HG02763 (cell line): ENCODE results near the gene RHAG.

Experiments used
- ATAC-seq: cut with Tn5 transposase; IDR thresholded peaks from one replicate; pipeline ENCODE4 v1.9.1; 2021; ENCODE audit warnings: mild to moderate bottlenecking, moderate library complexity; ENCODE audit not compliant: unreplicated experiment

RHAG gene

DNA sequence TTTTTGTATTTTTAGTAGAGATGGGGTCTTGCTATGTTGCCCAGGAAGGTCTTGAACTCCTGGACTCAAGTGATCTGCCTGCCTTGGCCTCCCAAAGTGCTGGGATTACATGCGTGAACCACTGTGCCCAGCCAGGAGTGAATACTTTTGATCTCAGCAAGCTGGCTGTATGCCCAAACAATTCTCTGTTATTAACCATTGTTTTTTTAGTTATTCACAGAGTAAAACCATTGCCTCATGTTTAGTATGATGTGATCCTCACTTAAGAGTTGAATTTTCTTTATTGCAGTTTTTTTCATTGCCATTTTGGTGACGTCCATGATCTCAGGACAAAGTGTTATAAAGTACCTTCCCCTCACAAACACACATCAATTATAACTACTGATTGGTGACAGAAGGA lies 71.4 kb downstream of the RHAG start:
- no peak for ATAC-seq

DNA sequence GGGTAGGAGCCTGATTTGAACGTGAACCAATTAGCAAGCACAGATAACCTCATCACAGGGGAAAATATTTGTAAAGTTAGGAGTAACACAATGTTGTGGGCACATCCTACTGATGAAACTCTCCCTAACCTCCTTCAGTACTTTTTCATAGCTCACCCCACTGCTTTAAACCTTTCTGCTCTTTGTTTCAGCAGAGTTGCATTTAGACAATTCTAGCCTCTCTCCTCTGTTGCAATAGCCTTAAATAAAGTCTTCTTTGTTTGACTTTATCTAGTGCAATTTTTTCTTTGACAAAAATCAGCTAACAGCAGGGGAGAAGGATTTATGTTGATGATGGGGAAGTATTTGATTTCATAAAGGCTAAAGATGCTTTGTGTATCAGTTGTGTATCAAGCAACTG lies 72.1 kb downstream of the RHAG start:
- ATAC-seq, result no peak

DNA sequence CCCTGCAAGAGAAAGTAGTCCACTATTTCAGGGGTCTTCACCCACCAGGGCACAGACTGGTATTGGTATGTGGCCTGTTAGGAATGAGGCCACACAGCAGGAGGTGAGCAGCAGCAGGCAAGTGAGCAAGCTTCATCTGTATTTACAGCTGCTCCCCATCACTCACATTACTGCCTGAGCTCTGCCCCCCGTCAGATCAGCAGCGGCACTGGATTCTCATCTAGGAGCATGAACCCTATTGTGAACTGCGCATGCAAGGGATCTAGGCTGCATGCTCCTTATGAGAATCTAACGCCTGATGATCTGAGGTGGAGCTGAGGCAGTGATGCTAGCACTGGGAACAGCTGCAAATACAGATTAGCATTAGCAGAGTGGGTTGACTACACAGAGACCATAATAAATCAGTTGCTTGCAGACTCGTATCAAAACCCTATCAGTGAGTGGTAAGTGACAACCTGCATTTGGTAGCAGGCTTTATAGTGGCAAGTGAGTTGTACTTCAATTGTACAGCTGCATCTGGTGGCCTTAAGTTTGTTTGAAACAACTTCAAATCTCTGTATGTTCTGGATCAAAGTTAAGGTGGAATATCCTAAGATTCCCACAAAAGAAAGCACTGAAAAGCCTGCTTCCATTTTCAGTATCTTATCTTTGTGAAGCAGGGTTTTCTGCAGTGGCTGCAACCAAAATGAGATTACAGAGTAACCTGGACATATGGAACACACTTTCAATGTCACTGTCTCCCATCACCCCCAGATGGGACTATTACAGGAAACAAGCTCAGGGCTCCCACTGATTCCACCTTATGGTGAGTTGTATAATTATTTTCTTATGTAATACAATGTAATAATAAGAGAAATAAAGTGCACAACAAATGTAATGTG lies 73.4 kb downstream of the RHAG start:
- ATAC-seq, result no peak

DNA sequence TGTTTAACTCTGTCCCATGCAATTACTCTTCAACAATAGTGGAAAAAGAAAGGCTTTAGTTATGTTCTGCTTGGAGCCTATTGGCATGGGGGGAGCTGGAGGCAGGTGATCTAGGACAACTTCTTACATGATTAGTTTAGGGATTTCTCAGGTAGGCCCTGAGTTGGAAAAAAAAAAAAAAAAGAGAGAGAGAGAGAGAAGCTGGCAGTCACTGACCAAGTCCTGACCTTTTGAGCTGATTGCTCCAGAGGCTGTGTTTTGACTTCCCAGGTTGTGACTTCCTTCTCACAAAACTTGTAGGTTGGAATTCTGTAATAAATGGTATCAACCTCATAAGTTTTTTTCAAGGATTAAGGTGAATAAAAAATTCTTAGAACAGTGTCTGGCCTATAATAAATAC lies 78.4 kb downstream of the RHAG start:
- no peak for ATAC-seq

DNA sequence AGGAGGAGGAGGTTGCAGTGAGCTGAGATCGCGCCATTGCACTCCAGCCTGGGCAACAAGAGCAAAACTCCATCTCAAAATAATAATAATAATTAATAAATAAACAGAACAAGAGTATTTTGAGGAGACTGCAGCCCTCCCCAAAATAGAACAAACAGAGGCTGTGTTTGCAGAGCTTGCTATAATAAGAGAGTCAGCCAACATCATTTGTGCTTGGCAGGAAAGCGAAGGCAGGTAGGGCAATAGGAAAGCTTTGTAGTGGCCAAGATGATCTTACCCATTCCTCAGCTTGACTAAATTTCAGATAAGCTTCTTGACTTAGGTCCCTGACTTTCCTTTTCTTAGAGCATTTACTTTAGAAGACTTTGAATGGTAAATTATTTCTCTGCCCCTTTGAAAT lies 79.5 kb downstream of the RHAG start:
- no peak for ATAC-seq

DNA sequence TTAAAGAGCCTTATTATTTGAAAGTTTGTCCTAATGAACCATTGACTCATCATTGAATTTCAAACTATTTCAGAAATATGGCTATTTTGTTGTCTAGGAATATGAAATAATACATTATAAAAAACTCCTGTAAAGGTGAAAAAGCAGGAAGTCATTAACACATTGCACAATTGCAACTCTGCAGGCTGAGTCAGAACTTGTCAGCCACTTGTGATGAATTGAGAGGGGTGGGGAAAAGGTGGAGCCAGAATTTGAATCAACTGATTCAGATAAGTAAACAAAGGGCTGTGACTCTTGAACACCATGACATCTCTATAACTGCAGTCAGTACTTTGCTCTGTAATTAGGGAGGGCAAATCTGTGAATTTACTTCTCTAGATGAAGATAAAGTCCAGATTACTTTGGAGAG lies 80.2 kb downstream of the RHAG start:
- no peak for ATAC-seq

DNA sequence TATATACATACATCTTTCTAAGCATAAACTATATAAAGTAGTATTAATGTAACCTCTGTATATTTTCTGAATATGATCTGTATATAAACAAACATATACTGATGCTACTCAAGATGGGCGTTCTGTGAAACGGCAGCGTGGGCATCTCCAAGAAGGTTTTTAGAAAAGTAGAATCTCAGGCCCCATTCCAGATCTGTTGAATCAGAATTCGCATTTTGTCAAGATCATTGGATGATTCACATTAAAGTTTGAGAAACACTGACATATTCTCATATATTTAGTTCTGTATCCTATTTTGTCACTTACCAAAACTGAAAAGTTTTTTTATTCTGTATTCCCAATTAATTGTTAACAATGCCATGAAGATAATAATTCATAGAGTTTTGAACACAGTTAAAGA lies 80.7 kb downstream of the RHAG start:
- no peak for ATAC-seq
